ENCODE data around the gene FAM124A.

GRCh38 chr13:51233117-51233826, 11.1 kb downstream of the FAM124A start:
- TF ChIP-seq CTCF (conservative IDR thresholded peaks at IDR 0.05 in 1 of 2, IDR thresholded peaks at IDR 0.05 in 1 of 2; ENCODE audit: extremely low read depth in 1 of 2, insufficient read depth in 1 of 2, low read depth in 1 of 2, low read length in 2 of 2) (no peak), EZH2 (IDR thresholded peaks at IDR 0.05; ENCODE audit: borderline replicate concordance, low read length) (no peak)
